ENCODE data around the gene ASTL.

DNA sequence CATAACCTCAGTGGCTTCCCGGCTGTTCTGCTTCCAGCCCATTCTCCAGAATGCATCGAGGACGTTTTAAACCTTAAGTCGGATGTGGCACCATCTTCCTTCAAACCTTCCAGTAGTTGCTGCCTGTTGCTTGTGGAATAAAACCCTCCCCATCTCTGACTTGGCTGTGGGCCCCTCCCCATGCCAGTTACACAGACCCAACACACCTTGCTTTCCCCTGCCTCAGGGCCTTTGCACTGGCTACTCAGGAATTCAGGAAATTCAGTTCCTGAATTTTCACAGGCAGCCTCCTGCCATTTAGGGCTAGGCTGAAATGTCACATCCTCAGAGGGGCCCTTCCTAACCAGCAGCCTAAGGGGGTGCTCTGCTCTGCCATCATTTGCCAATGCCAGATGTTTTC lies 16.9 kb downstream of the ASTL start:
- no peak for TF ChIP-seq POLR2A (IDR thresholded peaks at IDR 0.05)
- TF ChIP-seq, protein P1, sequence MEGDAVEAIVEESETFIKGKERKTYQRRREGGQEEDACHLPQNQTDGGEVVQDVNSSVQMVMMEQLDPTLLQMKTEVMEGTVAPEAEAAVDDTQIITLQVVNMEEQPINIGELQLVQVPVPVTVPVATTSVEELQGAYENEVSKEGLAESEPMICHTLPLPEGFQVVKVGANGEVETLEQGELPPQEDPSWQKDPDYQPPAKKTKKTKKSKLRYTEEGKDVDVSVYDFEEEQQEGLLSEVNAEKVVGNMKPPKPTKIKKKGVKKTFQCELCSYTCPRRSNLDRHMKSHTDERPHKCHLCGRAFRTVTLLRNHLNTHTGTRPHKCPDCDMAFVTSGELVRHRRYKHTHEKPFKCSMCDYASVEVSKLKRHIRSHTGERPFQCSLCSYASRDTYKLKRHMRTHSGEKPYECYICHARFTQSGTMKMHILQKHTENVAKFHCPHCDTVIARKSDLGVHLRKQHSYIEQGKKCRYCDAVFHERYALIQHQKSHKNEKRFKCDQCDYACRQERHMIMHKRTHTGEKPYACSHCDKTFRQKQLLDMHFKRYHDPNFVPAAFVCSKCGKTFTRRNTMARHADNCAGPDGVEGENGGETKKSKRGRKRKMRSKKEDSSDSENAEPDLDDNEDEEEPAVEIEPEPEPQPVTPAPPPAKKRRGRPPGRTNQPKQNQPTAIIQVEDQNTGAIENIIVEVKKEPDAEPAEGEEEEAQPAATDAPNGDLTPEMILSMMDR (IDR thresholded peaks at IDR 0.05) = no peak
